GM06990 (cell line): Measurements from ENCODE around the gene ART3.

ENCODE experiments used
- DNase-seq: peaks from one replicate; pipeline ENCODE4 v3.0.0-alpha.2; 2011; ENCODE audit not compliant: insufficient read length; ENCODE audit errors: extremely low read depth
- H3K27me3 ChIP-seq: replicated peaks from 2 replicates; pipeline ENCODE4 v1.6.0; 2011; ENCODE audit warnings: low read length; ENCODE audit not compliant: control insufficient read depth, insufficient read depth
- H3K36me3 ChIP-seq: 2 replicates; pipeline ENCODE4 v1.5.1; 2011; ENCODE audit warnings: low read length; ENCODE audit not compliant: control insufficient read depth, insufficient read depth
- H3K4me3 ChIP-seq: replicated peaks from 2 replicates; pipeline ENCODE4 v1.5.1; 2011; ENCODE audit warnings: low read depth, mild to moderate bottlenecking, control low read depth, low read length
- CTCF ChIP-seq: IDR thresholded peaks from 2 replicates; pipeline ENCODE4 v1.5.1; 2011; ENCODE audit warnings: low read length, control low read depth, mild to moderate bottlenecking, inconsistent platforms; ENCODE audit not compliant: insufficient read depth, poor library complexity, severe bottlenecking

Gene ART3

GRCh38 chr4:76084542-76084941 lies 10.0 kb downstream of the ART3 start:
- H3K27me3 ChIP-seq: no peaks in the 10 kb centered on the region; the same call in none of the 2 replicates
- H3K36me3 ChIP-seq: no peaks in the 10 kb centered on the region
- H3K4me3 ChIP-seq: no peak overlapping the region
- DNase-seq: no peak
- TF ChIP-seq CTCF: no peak

GRCh38 chr4:76087007-76087769 lies 12.7 kb downstream of the ART3 start:
- Histone ChIP-seq H3K36me3 (no peaks in the 10 kb centered on the region), H3K27me3 (no peaks in the 10 kb centered on the region), H3K4me3 (no peak overlapping the region)
- peak; percentile 48 for TF ChIP-seq CTCF
- no peak for DNase-seq

DNA sequence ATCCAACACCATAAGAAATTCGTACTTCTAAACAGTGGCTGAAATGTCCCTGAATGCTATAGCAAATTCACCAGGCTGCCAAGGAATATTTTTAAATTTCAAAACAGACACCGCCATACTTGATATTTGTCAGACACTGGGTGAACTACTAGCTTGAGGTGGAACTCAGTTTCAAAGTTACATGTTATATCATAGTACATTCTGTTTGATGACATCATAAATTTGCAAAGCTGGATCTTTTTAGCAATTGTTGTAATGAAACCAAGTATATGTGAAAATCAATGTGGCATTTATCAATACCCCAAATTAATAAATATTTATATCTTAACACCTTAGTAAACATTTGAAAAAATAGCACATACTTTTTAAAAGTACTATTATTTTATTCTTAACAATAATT lies 14.2 kb downstream of the ART3 start:
- no peaks in the 10 kb centered on the region for H3K36me3 ChIP-seq
- TF ChIP-seq CTCF: no peak
- no peak for DNase-seq
- no peak overlapping the region for H3K4me3 ChIP-seq
- no peaks in the 10 kb centered on the region for H3K27me3 ChIP-seq

DNA sequence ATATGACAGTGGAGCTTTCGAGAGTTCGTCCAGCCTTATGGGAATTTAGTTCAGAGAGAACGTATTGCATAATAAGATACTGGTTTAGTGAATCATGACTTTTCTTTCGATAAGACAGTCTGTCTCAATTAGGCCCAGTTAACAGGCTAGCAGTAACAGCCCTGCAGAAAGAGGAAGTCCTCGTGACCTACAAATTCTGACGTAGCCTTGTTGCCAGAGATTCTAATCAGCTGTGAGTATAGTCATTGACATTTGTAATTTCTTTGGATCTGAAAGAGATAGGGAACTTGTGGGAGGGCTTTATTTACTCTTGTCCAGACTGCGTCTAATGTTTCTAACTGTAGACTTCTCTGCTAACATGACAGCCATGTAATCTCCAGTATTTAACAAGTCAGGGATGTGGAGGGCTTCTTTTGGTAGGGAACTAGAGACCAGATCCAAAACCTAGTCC lies 15.8 kb downstream of the ART3 start:
- Histone ChIP-seq H3K4me3 (no peak overlapping the region), H3K36me3 (no peaks in the 10 kb centered on the region), H3K27me3 (no peaks in the 10 kb centered on the region)
- peak; percentile 17 for DNase-seq
- no peak for TF ChIP-seq CTCF

DNA sequence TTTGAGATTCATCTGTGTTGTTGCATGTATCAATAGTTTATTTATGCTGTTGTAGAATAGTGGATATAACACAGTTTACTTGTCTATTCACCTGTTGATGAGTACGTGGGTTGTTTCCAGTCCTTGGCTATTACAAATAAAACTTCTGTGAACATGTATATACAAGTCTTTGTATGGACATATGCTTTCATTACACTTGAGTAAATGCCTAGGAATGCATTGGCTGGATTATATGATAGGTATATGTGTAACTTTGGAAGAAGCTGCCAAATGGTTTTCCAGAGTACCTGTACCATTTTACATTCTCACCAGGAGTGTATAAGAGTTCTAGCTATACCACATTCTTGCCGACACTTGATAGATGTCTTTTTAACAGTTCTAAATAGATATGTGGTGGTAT lies 16.5 kb downstream of the ART3 start:
- TF ChIP-seq CTCF: no peak
- no peaks in the 10 kb centered on the region for H3K27me3 ChIP-seq
- H3K4me3 ChIP-seq: no peak overlapping the region
- no peak for DNase-seq
- no peaks in the 10 kb centered on the region for H3K36me3 ChIP-seq
